Nucleus accumbens (tissue), 56 donors: ENCODE data around the gene EHF.

ENCODE experiments used
- DNase-seq, 56 donors: peaks; one replicate each; lab custom pipeline; 2025; lab: John Stamatoyannopoulos, UW

The EHF gene

DNA sequence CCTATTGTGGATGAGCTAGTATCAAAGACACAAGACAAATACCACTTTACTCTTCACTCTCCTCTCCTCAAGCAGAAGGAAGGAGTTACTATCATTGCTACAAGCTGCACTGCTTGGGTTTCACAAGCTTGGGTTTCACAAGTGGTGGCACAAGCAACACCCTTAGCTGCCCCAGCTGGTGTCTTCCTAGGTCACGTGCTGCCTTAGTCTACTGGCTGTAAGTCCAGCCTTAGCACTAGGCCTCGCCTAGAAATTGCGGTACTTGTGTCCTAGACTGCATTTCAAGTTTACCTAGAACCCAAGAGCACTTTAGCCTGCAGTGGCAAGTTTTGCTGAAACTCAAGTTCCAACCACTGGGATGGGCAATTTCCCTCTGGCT, 86.6 kb downstream of the EHF start:
- no peak for DNase-seq
